Loucy (cell line): ENCODE results near the gene C2.

ENCODE experiments used
- H2AFZ ChIP-seq: fragments of 200-600 bp; sonication (generic); 2 replicates; pipeline ENCODE4 v1.6.0; 2016; ENCODE audit warnings: antibody characterized with exemption, mild to moderate bottlenecking, low read length, moderate library complexity
- H3F3A ChIP-seq: fragments of 200-600 bp; 2 replicates; pipeline ENCODE4 v1.6.0; 2016; ENCODE audit warnings: antibody characterized with exemption, low read depth, mild to moderate bottlenecking
- H3K27me3 ChIP-seq: fragments of 200-600 bp; sonication (generic); 2 replicates; pipeline ENCODE4 v1.6.1; 2014; ENCODE audit warnings: low read length, mild to moderate bottlenecking; ENCODE audit not compliant: insufficient read depth, poor library complexity, severe bottlenecking
- H3K36me3 ChIP-seq: fragments of 200-600 bp; sonication (generic); 2 replicates; pipeline ENCODE4 v1.6.1; 2016; ENCODE audit warnings: low read length; ENCODE audit not compliant: insufficient read depth
- H3K4me1 ChIP-seq: fragments of 200-600 bp; sonication (generic); 2 replicates; pipeline ENCODE4 v1.5.1; 2014; ENCODE audit warnings: low read length, mild to moderate bottlenecking; ENCODE audit not compliant: insufficient read depth, poor library complexity, severe bottlenecking
- H3K4me2 ChIP-seq: fragments of 200-600 bp; sonication (generic); 2 replicates; pipeline ENCODE4 v1.6.0; 2014; ENCODE audit warnings: antibody characterized with exemption, low read length, low read depth, mild to moderate bottlenecking; ENCODE audit not compliant: poor library complexity, severe bottlenecking
- H3K4me3 ChIP-seq: fragments of 200-600 bp; sonication (generic); 2 replicates; pipeline ENCODE4 v1.5.1; 2014; ENCODE audit warnings: low read length, mild to moderate bottlenecking, mixed read lengths; ENCODE audit not compliant: poor library complexity, severe bottlenecking
- H3K79me2 ChIP-seq: fragments of 200-600 bp; sonication (generic); 2 replicates; pipeline ENCODE4 v1.6.1; 2014; ENCODE audit warnings: low read length; ENCODE audit not compliant: insufficient read depth
- H3K9ac ChIP-seq: fragments of 200-600 bp; sonication (generic); 2 replicates; pipeline ENCODE4 v1.6.0; 2014; ENCODE audit warnings: mild to moderate bottlenecking, low read depth, low read length, moderate library complexity; ENCODE audit not compliant: poor library complexity, severe bottlenecking
- H3K9me2 ChIP-seq: fragments of 200-600 bp; sonication (generic); replicated peaks from 2 replicates; pipeline ENCODE4 v1.6.1; 2016; ENCODE audit warnings: low read depth, low read length, mixed read lengths
- H3K9me3 ChIP-seq: fragments of 200-600 bp; sonication (generic); 2 replicates; pipeline ENCODE4 v1.6.1; 2014; ENCODE audit warnings: mild to moderate bottlenecking, antibody characterized with exemption, low read length, low read depth; ENCODE audit not compliant: insufficient read depth
- H4K20me1 ChIP-seq: fragments of 200-600 bp; sonication (generic); 2 replicates; pipeline ENCODE4 v1.6.0; 2014; ENCODE audit warnings: antibody characterized with exemption, low read length, mild to moderate bottlenecking; ENCODE audit not compliant: insufficient read depth, poor library complexity, severe bottlenecking
- EZH2phosphoT487 ChIP-seq: fragments of 200-600 bp; IDR thresholded peaks from 2 replicates; pipeline ENCODE4 v1.6.1; 2018; ENCODE audit warnings: antibody characterized with exemption, mild to moderate bottlenecking, moderate library complexity, borderline replicate concordance
- TF ChIP-seq, protein P1 (sequence below): fragments of 200-600 bp; sonication (generic); conservative IDR thresholded peaks from 2 replicates; pipeline ENCODE4 v1.5.1; 2014; ENCODE audit warnings: mild to moderate bottlenecking, antibody characterized with exemption, low read length

The C2 gene

DNA sequence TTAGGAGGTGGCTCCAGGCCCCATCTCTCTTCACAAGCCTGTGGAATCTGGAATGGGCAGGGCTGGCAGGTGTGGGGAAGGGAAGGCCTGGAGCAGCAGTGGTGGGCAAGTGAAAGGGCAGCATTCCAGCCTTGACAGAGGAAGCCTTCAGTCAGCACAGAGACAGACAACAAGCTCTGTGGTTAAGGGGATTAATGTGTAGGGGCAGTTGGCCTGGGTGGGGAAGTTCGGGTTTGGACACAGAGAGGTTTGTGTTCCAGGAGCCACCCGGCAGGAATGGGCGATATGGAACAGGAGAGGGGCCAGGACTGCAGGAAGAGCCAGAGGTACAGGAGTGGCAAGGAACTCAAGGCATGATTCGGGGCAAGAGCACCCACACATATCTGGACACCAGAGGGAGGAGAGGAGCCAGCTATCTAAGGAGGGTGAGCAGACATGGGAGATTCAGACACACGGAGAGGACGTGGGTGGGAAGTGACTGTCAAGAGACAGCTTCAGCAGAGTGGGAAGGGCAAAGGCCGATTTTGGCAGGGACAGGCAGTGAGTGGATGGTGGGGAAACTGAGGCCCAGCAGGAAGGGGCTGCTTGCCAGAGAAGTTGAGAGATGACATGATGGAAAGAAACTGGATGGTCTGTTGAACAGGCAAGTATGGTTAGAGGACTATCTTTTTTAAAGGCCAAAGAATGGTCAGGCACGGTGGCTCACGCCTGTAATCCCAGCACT is 46.2 kb upstream of the C2 start:
- Histone ChIP-seq H3K9me3 (no peaks in the 10 kb centered on the region), H3F3A (no peaks in the 10 kb centered on the region), H2AFZ (no peak overlapping the region), H3K9me2 (no peaks in the 10 kb centered on the region), H3K79me2 (no peaks in the 10 kb centered on the region), H3K4me3 (no peak overlapping the region), H3K9ac (no peak overlapping the region), H3K36me3 (peaks cover 64% of the 10 kb centered on the region; the same call in 1 of the 2 replicates), H3K27me3 (no peaks in the 10 kb centered on the region), H3K4me1 (no peaks in the 10 kb centered on the region), H4K20me1 (no peaks in the 10 kb centered on the region), H3K4me2 (no peak overlapping the region)
- TF ChIP-seq, protein P1, sequence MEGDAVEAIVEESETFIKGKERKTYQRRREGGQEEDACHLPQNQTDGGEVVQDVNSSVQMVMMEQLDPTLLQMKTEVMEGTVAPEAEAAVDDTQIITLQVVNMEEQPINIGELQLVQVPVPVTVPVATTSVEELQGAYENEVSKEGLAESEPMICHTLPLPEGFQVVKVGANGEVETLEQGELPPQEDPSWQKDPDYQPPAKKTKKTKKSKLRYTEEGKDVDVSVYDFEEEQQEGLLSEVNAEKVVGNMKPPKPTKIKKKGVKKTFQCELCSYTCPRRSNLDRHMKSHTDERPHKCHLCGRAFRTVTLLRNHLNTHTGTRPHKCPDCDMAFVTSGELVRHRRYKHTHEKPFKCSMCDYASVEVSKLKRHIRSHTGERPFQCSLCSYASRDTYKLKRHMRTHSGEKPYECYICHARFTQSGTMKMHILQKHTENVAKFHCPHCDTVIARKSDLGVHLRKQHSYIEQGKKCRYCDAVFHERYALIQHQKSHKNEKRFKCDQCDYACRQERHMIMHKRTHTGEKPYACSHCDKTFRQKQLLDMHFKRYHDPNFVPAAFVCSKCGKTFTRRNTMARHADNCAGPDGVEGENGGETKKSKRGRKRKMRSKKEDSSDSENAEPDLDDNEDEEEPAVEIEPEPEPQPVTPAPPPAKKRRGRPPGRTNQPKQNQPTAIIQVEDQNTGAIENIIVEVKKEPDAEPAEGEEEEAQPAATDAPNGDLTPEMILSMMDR = no peak

DNA sequence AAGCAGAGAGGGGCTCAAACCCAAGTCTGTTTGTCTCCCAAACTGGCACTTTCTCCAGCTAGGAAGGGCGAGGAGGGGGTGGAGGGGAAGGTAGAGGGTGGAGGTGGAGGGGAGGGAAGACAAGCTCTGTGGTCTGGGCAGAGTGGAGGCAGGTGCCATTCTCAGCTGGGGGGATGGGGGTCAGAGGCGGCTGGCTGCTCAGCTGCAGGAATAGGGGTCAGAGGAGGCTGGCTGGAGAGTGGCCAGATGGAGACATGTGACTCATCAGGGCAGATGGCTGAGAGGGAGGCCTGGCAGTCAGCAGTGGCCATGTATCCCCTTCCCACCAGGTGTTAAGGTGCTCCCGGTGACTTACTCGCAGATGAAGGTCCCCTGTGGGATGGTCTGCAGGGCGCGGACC is 45.2 kb upstream of the C2 start:
- no peak overlapping the region for H3K4me3 ChIP-seq
- H2AFZ ChIP-seq = no peak overlapping the region
- H3K9ac ChIP-seq = no peak overlapping the region
- H3K9me3 ChIP-seq = no peaks in the 10 kb centered on the region
- no peaks in the 10 kb centered on the region for H3K79me2 ChIP-seq
- no peaks in the 10 kb centered on the region for H3K9me2 ChIP-seq
- H3K27me3 ChIP-seq = no peaks in the 10 kb centered on the region
- no peaks in the 10 kb centered on the region for H3F3A ChIP-seq
- H3K4me2 ChIP-seq = no peak overlapping the region
- H3K36me3 ChIP-seq = peaks cover 74% of the 10 kb centered on the region; the same call in 1 of the 2 replicates
- TF ChIP-seq, protein P1 = no peak
- no peak for TF ChIP-seq EZH2phosphoT487
- no peaks in the 10 kb centered on the region for H4K20me1 ChIP-seq
- H3K4me1 ChIP-seq = no peaks in the 10 kb centered on the region

DNA sequence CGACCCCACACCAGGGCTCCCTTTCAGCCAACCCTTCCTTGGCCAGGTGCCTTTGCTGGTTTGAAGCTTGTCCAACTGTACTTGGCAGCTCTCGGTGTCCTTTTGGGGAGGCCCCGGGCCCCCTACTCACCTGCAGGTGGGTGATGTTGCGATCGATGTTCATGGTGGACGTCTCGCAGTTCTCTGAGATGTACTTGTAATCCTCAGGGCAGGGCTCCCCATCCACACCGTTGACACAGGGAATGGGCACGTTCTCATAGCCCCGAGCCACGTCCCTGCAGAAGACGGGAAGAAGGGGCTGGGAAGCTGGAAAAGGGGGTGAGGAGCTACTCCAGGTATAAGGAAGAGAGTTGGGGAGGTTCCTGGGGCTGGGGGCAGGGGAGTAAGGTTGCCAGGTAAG is 43.8 kb upstream of the C2 start:
- H2AFZ ChIP-seq = no peak overlapping the region
- no peaks in the 10 kb centered on the region for H4K20me1 ChIP-seq
- peaks cover 86% of the 10 kb centered on the region; the same call in 1 of the 2 replicates for H3K36me3 ChIP-seq
- no peak overlapping the region for H3K4me2 ChIP-seq
- H3K79me2 ChIP-seq = no peaks in the 10 kb centered on the region
- TF ChIP-seq, protein P1 = no peak
- TF ChIP-seq EZH2phosphoT487 = no peak
- no peak overlapping the region for H3K9ac ChIP-seq
- H3K27me3 ChIP-seq = no peaks in the 10 kb centered on the region
- no peaks in the 10 kb centered on the region for H3F3A ChIP-seq
- no peaks in the 10 kb centered on the region for H3K9me3 ChIP-seq
- H3K4me1 ChIP-seq = no peaks in the 10 kb centered on the region
- no peaks in the 10 kb centered on the region for H3K9me2 ChIP-seq
- no peak overlapping the region for H3K4me3 ChIP-seq
